Measurements from ENCODE around the gene HCFC2.
A peak's percentile ranks its signal among the peaks of the same experiment; 100 is the strongest.
"Not testable (repeated sequence)": the region's sequence is repeated elsewhere in the genome, so short reads cannot be mapped to it uniquely, and the experiment has no call there.

The HCFC2 gene

GRCh38 chr12:104080764-104081163 is 16.4 kb downstream of the HCFC2 start:
- no peaks in the 10 kb centered on the region for H3K27me3 Mint-ChIP-seq
- H3K4me1 Mint-ChIP-seq (ENCODE audit: low read depth): peaks cover 21% of the 10 kb centered on the region
- no peaks in the 10 kb centered on the region for H3K9me3 Mint-ChIP-seq
- no peak overlapping the region for H3K4me3 Mint-ChIP-seq
- no peak overlapping the region for H3K27ac Mint-ChIP-seq
- H3K36me3 Mint-ChIP-seq (ENCODE audit: low read depth): peaks cover 40% of the 10 kb centered on the region

- Mint-ChIP-seq H3K9me3 (no peaks in the 10 kb centered on the region), H3K27me3 (no peaks in the 10 kb centered on the region), H3K27ac (peak overlapping the region; percentile 69), H3K36me3 (ENCODE audit: low read depth) (peaks cover 41% of the 10 kb centered on the region), H3K4me1 (ENCODE audit: low read depth) (peaks cover 21% of the 10 kb centered on the region), H3K4me3 (peak overlapping the region; percentile 14)
Observed at GRCh38 chr12:104083769-104084475, 19.6 kb downstream of the HCFC2 start.

GRCh38 chr12:104090685-104091084 is 26.4 kb downstream of the HCFC2 start:
- Mint-ChIP-seq H3K27ac (no peak overlapping the region), H3K9me3 (no peaks in the 10 kb centered on the region), H3K4me3 (no peak overlapping the region), H3K27me3 (no peaks in the 10 kb centered on the region), H3K36me3 (ENCODE audit: low read depth) (peaks cover 51% of the 10 kb centered on the region), H3K4me1 (ENCODE audit: low read depth) (no peaks in the 10 kb centered on the region)

- Mint-ChIP-seq H3K36me3 (ENCODE audit: low read depth) (peaks cover 51% of the 10 kb centered on the region), H3K9me3 (no peaks in the 10 kb centered on the region), H3K27me3 (no peaks in the 10 kb centered on the region), H3K27ac (no peak overlapping the region), H3K4me3 (no peak overlapping the region), H3K4me1 (ENCODE audit: low read depth) (no peaks in the 10 kb centered on the region)
Observed at GRCh38 chr12:104091136-104091535, 26.8 kb downstream of the HCFC2 start.

GRCh38 chr12:104094284-104094683 is 30.0 kb downstream of the HCFC2 start:
- H3K36me3 Mint-ChIP-seq (ENCODE audit: low read depth): peaks cover 61% of the 10 kb centered on the region
- no peaks in the 10 kb centered on the region for H3K9me3 Mint-ChIP-seq
- H3K27ac Mint-ChIP-seq: no peak overlapping the region
- no peaks in the 10 kb centered on the region for H3K4me1 Mint-ChIP-seq (ENCODE audit: low read depth)
- H3K27me3 Mint-ChIP-seq: no peaks in the 10 kb centered on the region
- H3K4me3 Mint-ChIP-seq: no peak overlapping the region

GRCh38 chr12:104095289-104095688 is 31.0 kb downstream of the HCFC2 start:
- H3K4me3 Mint-ChIP-seq: no peak overlapping the region
- H3K4me1 Mint-ChIP-seq (ENCODE audit: low read depth): no peaks in the 10 kb centered on the region
- H3K36me3 Mint-ChIP-seq (ENCODE audit: low read depth): peaks cover 53% of the 10 kb centered on the region
- no peaks in the 10 kb centered on the region for H3K9me3 Mint-ChIP-seq
- H3K27ac Mint-ChIP-seq: no peak overlapping the region
- no peaks in the 10 kb centered on the region for H3K27me3 Mint-ChIP-seq

- Mint-ChIP-seq H3K36me3 (ENCODE audit: low read depth) (peaks cover 52% of the 10 kb centered on the region), H3K9me3 (no peaks in the 10 kb centered on the region)
Observed at GRCh38 chr12:104097954-104098353, 33.6 kb downstream of the HCFC2 start.

GRCh38 chr12:104105461-104105860 is 41.1 kb downstream of the HCFC2 start:
- Mint-ChIP-seq H3K4me1 (ENCODE audit: low read depth) (peaks cover 8% of the 10 kb centered on the region), H3K27ac (no peak overlapping the region), H3K27me3 (no peaks in the 10 kb centered on the region)

More at GRCh38 chr12:104097954-104098353, 33.6 kb downstream of the HCFC2 start:
- Mint-ChIP-seq H3K27me3 (no peaks in the 10 kb centered on the region), H3K4me1 (ENCODE audit: low read depth) (no peaks in the 10 kb centered on the region), H3K27ac (no peak overlapping the region), H3K4me3 (no peak overlapping the region)

GRCh38 chr12:104106965-104107364 is 42.6 kb downstream of the HCFC2 start:
- Mint-ChIP-seq H3K36me3 (ENCODE audit: low read depth) (peaks cover 7% of the 10 kb centered on the region), H3K9me3 (no peaks in the 10 kb centered on the region), H3K4me1 (ENCODE audit: low read depth) (peaks cover 12% of the 10 kb centered on the region), H3K4me3 (no peak overlapping the region), H3K27ac (no peak overlapping the region), H3K27me3 (no peaks in the 10 kb centered on the region)

More at GRCh38 chr12:104105461-104105860, 41.1 kb downstream of the HCFC2 start:
- peaks cover 12% of the 10 kb centered on the region for H3K36me3 Mint-ChIP-seq (ENCODE audit: low read depth)
- H3K4me3 Mint-ChIP-seq: no peak overlapping the region
- no peaks in the 10 kb centered on the region for H3K9me3 Mint-ChIP-seq

- peaks cover 12% of the 10 kb centered on the region for H3K4me1 Mint-ChIP-seq (ENCODE audit: low read depth)
- H3K27me3 Mint-ChIP-seq: no peaks in the 10 kb centered on the region
- no peaks in the 10 kb centered on the region for H3K36me3 Mint-ChIP-seq (ENCODE audit: low read depth)
- H3K9me3 Mint-ChIP-seq: no peaks in the 10 kb centered on the region
- peak overlapping the region; percentile 18 for H3K4me3 Mint-ChIP-seq
- H3K27ac Mint-ChIP-seq: peak overlapping the region; percentile 51
Observed at GRCh38 chr12:104108755-104109445, 44.6 kb downstream of the HCFC2 start.

- Mint-ChIP-seq H3K27ac (no peak overlapping the region), H3K27me3 (no peaks in the 10 kb centered on the region), H3K9me3 (no peaks in the 10 kb centered on the region), H3K4me3 (no peak overlapping the region), H3K36me3 (ENCODE audit: low read depth) (peaks cover 5% of the 10 kb centered on the region), H3K4me1 (ENCODE audit: low read depth) (peaks cover 12% of the 10 kb centered on the region)
Observed at GRCh38 chr12:104109446-104110271, 45.3 kb downstream of the HCFC2 start.

- not testable (repeated sequence) for H3K9me3 Mint-ChIP-seq; H3K4me3 Mint-ChIP-seq; H3K4me1 Mint-ChIP-seq (ENCODE audit: low read depth); H3K27ac Mint-ChIP-seq; H3K27me3 Mint-ChIP-seq
- H3K36me3 Mint-ChIP-seq (ENCODE audit: low read depth): peaks cover 29% of the 10 kb centered on the region
Observed at GRCh38 chr12:104114834-104115586, 50.7 kb downstream of the HCFC2 start.

GRCh38 chr12:104115587-104115975 is 51.2 kb downstream of the HCFC2 start:
- no peaks in the 10 kb centered on the region for H3K27me3 Mint-ChIP-seq
- H3K4me1 Mint-ChIP-seq (ENCODE audit: low read depth): peaks cover 4% of the 10 kb centered on the region

GRCh38 chr12:104121001-104121400 is 56.7 kb downstream of the HCFC2 start:
- Mint-ChIP-seq H3K9me3 (no peaks in the 10 kb centered on the region), H3K27ac (no peak overlapping the region), H3K4me1 (ENCODE audit: low read depth) (no peaks in the 10 kb centered on the region), H3K36me3 (ENCODE audit: low read depth) (peaks cover 54% of the 10 kb centered on the region), H3K4me3 (no peak overlapping the region), H3K27me3 (no peaks in the 10 kb centered on the region)

More at GRCh38 chr12:104115587-104115975, 51.2 kb downstream of the HCFC2 start:
- Mint-ChIP-seq H3K27ac (no peak overlapping the region), H3K36me3 (ENCODE audit: low read depth) (peaks cover 34% of the 10 kb centered on the region), H3K9me3 (no peaks in the 10 kb centered on the region), H3K4me3 (no peak overlapping the region)

Data from stimulated activated naive CD8-positive, alpha-beta T cell treated with anti-CD3 and anti-CD28 coated beads, Interleukin-15, Interleukin-2, amounts not matched to agents 100 ng/mL and 50 ng/mL, for 24 hours (primary cell).